Stimulated activated naive CD4-positive, alpha-beta T cell treated with Interleukin-2 at 50 U/mL for 16 hours (primary cell): Measurements from ENCODE around the gene TEDC2.

ENCODE experiments used
- DNase-seq: peaks from one replicate; lab custom pipeline; 2025; lab: John Stamatoyannopoulos, UW

Gene TEDC2

DNA sequence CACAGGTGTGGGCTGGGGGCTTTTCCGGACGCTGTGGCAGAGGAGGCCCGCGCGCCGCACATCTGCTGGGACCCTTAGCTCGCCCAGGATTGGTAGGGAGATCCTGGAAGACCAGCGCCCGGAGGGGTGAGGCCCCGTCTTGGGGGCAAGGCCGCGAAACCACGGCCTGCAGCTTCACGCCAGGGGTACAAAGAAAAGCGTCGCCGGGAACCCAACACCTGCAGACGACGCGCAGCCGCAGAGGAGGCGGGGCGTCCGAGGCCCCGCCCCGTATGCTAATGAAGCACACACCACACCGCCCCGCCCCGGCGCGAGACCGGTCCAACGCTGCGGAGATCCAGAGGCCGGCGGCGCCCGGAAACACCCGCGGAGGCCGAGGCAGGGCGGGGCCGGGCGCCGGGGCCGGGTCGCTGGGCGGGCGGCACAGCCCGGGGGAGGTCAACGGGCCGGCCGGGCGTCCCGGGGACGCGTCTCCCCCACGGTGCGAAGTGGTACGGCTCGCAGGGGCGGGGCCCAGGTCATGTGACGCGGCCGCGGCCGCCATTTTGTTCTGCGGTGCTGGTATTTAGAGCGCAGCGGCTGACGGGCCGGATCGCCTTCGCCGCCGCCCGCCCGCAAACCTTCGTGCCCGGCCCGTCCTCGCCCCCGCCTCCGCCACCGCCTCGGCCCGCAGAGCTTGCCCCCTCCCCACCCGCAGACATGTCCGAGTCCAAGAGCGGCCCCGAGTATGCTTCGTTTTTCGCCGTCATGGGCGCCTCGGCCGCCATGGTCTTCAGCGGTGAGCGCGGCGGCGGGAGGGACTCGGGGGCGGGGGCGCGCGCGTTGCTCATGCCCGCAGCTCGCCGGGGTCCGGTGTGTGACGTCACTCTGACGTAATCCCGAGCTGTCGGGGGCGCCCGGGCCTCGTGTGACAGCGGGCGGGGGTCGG is 53.8 kb downstream of the TEDC2 start, which contains the start of gene ATP6V0C:
Gene ATP6V0C, plus strand, starts transcription at position 548 of the 928 bp plus-strand sequence. Its CDS starts 152 bp downstream, at position 700.
- DNase-seq, result peak; percentile 86
